H1 (cell line): ENCODE measurements around the gene GINS3. TPM values are rescaled to one million over a fixed set of nuclear protein-coding genes. Genes with fewer than 3 reads are reported as not detected.
A peak's percentile ranks its signal among the peaks of the same experiment; 100 is the strongest.

Source experiments
- CTCF ChIA-PET: fragments of 300-600 bp; sonication (Branson Sonifier 250); formaldehyde crosslinking; loops from one replicate; lab custom pipeline; 2021; ENCODE audit not compliant: partially characterized antibody; lab: Charles Lee
- POLR2A ChIA-PET: fragments of 300-600 bp; sonication (Branson Sonifier 250); formaldehyde crosslinking; loops from one replicate; lab custom pipeline; 2021; ENCODE audit warnings: inconsistent platforms; ENCODE audit not compliant: partially characterized antibody; lab: Charles Lee
- DNase-seq, 2 experiments: peaks; one replicate each; pipeline versions ENCODE4 v3.0.0 to v3.0.0-alpha.2; 2010 to 2022; ENCODE audit warnings: low spot score in 2 of 2, low read depth in 1 of 2, mixed read lengths in 1 of 2
- FAIRE-seq: peaks from 2 replicates; lab custom pipeline; 2011; peaks lifted over from hg19 to GRCh38; lab: Jason Lieb, UNC
- H2AFZ ChIP-seq: 2 replicates; pipeline ENCODE4 v1.8.1; 2012; ENCODE audit warnings: low read length, inconsistent platforms
- H2AK5ac ChIP-seq: 2 replicates; pipeline ENCODE4 v1.6.1; 2013; ENCODE audit warnings: low read depth, low read length
- H2BK120ac ChIP-seq: replicated peaks from 2 replicates; pipeline ENCODE3; 2013; ENCODE audit warnings: low read depth, low read length, inconsistent platforms
- H2BK12ac ChIP-seq: 2 replicates; pipeline ENCODE4 v1.6.1; 2013; ENCODE audit warnings: low read depth, low read length
- H2BK15ac ChIP-seq: 2 replicates; pipeline ENCODE4 v1.6.1; 2013; ENCODE audit warnings: low read length
- H2BK20ac ChIP-seq: 2 replicates; pipeline ENCODE4 v1.6.1; 2013; ENCODE audit warnings: low read length
- H2BK5ac ChIP-seq: 2 replicates; pipeline ENCODE4 v1.6.1; 2013; ENCODE audit warnings: low read depth, low read length
- H3K14ac ChIP-seq: 2 replicates; pipeline ENCODE4 v1.6.1; 2013; ENCODE audit warnings: inconsistent platforms; ENCODE audit not compliant: insufficient read length
- H3K18ac ChIP-seq: 2 replicates; pipeline ENCODE4 v1.6.1; 2013; ENCODE audit warnings: low read length; ENCODE audit errors: extremely low read depth
- H3K23ac ChIP-seq: 2 replicates; pipeline ENCODE4 v1.6.1; 2013; ENCODE audit warnings: inconsistent platforms; ENCODE audit not compliant: insufficient read length
- H3K23me2 ChIP-seq: 2 replicates; pipeline ENCODE4 v1.6.1; 2013; ENCODE audit warnings: low read depth, low read length
- H3K27ac ChIP-seq: 2 replicates; pipeline ENCODE4 v1.6.1; 2011; ENCODE audit warnings: low read depth, low read length, inconsistent platforms
- H3K27me3 ChIP-seq, 4 experiments: replicated peaks in 1 of 4; 1 replicate in 1 of 4; 2 replicates in 3 of 4; pipeline versions ENCODE4 v1.6.1 to v1.8.1; 2011 to 2013; ENCODE audit warnings: low read length in 3 of 4, mild to moderate bottlenecking in 3 of 4, inconsistent platforms in 2 of 4, mixed read lengths in 2 of 4, moderate library complexity in 1 of 4; ENCODE audit not compliant: control insufficient read depth in 3 of 4, insufficient read depth in 3 of 4; ENCODE audit errors: extremely low read depth in 1 of 4
- H3K36me3 ChIP-seq, 4 experiments: 2 replicates each; pipeline versions ENCODE4 v1.6.1 to v1.8.1; 2011 to 2013; ENCODE audit warnings: mild to moderate bottlenecking in 4 of 4, low read length in 3 of 4, moderate library complexity in 2 of 4, control low read depth in 1 of 4, inconsistent platforms in 1 of 4; ENCODE audit not compliant: insufficient read depth in 4 of 4, control insufficient read depth in 2 of 4
- H3K4ac ChIP-seq: replicated peaks from 2 replicates; pipeline ENCODE3; 2013; ENCODE audit warnings: low read length, low read depth, mixed read lengths, inconsistent platforms; ENCODE audit not compliant: insufficient read length
- H3K4me1 ChIP-seq, 4 experiments: replicated peaks in 1 of 4; 1 replicate in 1 of 4; 2 replicates in 3 of 4; pipeline versions ENCODE4 v1.6.1 to v1.8.1; 2011 to 2013; ENCODE audit warnings: low read length in 3 of 4, inconsistent platforms in 2 of 4, mixed read lengths in 1 of 4; ENCODE audit not compliant: insufficient read depth in 4 of 4, control insufficient read depth in 3 of 4
- H3K4me2 ChIP-seq, 2 experiments: 2 replicates each; pipeline versions ENCODE4 v1.6.1 to v1.8.1; 2011 to 2013; ENCODE audit warnings: low read depth in 2 of 2, low read length in 2 of 2, control low read depth in 1 of 2, inconsistent platforms in 1 of 2, mild to moderate bottlenecking in 1 of 2; ENCODE audit not compliant: insufficient read depth in 1 of 2
- H3K4me3 ChIP-seq, 4 experiments: fragments of 200-600, 300-600 bp in 1 of 4; sonication (generic), shearing (Covaris generic), sonication (Bioruptor Twin) in 1 of 4; 2 replicates each; pipeline versions ENCODE4 v1.5.1 to v1.8.1; 2011 to 2016; ENCODE audit warnings: low read length in 4 of 4, low read depth in 3 of 4, control low read depth in 2 of 4, inconsistent platforms in 2 of 4, mild to moderate bottlenecking in 2 of 4, mixed read lengths in 1 of 4, moderate library complexity in 1 of 4; ENCODE audit not compliant: insufficient read depth in 2 of 4; ENCODE audit errors: extremely low read depth in 1 of 4
- H3K56ac ChIP-seq: replicated peaks from 2 replicates; pipeline ENCODE3; 2013; ENCODE audit warnings: low read depth, mild to moderate bottlenecking, mixed read lengths, low read length, inconsistent platforms; ENCODE audit not compliant: insufficient read length
- H3K79me1 ChIP-seq: 2 replicates; pipeline ENCODE4 v1.6.1; 2013; ENCODE audit warnings: low read depth, low read length, control low read depth
- H3K79me2 ChIP-seq, 2 experiments: 2 replicates each; pipeline versions ENCODE4 v1.6.1 to v1.8.1; 2012 to 2013; ENCODE audit warnings: low read length in 2 of 2, mild to moderate bottlenecking in 2 of 2, inconsistent platforms in 1 of 2; ENCODE audit not compliant: insufficient read depth in 2 of 2, control insufficient read depth in 1 of 2
- H3K9ac ChIP-seq, 4 experiments: replicated peaks in 1 of 4; 1 replicate in 1 of 4; 2 replicates in 3 of 4; pipeline versions ENCODE4 v1.6.1 to v1.8.1; 2011 to 2013; ENCODE audit warnings: low read depth in 3 of 4, low read length in 3 of 4, control low read depth in 2 of 4, mild to moderate bottlenecking in 2 of 4, moderate library complexity in 2 of 4, inconsistent platforms in 1 of 4; ENCODE audit errors: extremely low read depth in 1 of 4
- H3K9me3 ChIP-seq, 2 experiments: 2 replicates each; pipeline versions ENCODE4 v1.6.1 to v1.8.1; 2012 to 2013; ENCODE audit warnings: mild to moderate bottlenecking in 2 of 2, moderate library complexity in 2 of 2, control low read depth in 1 of 2, inconsistent platforms in 1 of 2, low read depth in 1 of 2, low read length in 1 of 2, mixed read lengths in 1 of 2; ENCODE audit not compliant: insufficient read depth in 2 of 2
- H4K20me1 ChIP-seq, 2 experiments: replicated peaks in 1 of 2; 2 replicates each; pipeline versions ENCODE3 to v1.8.1; 2011 to 2013; ENCODE audit warnings: inconsistent platforms in 2 of 2, low read length in 2 of 2, mild to moderate bottlenecking in 1 of 2; ENCODE audit not compliant: insufficient read depth in 2 of 2, control insufficient read depth in 1 of 2
- H4K5ac ChIP-seq: 2 replicates; pipeline ENCODE4 v1.6.1; 2013; ENCODE audit warnings: low read length, low read depth, mixed read lengths, inconsistent platforms; ENCODE audit not compliant: insufficient read length
- H4K8ac ChIP-seq: 2 replicates; pipeline ENCODE4 v1.8.0; 2013; ENCODE audit warnings: mild to moderate bottlenecking, moderate library complexity, low read length, inconsistent platforms; ENCODE audit not compliant: insufficient read depth; ENCODE audit errors: extremely low read depth
- H4K91ac ChIP-seq: replicated peaks from 2 replicates; pipeline ENCODE3; 2013; ENCODE audit warnings: low read length, mixed read lengths, inconsistent platforms; ENCODE audit not compliant: insufficient read length
- WGBS, 2 experiments: shearing (Covaris generic) in 1 of 2; methylation state at CpG; one replicate each; pipeline versions ENCODE4 v1.1.6 to v1.1.7; 2013 to 2015; ENCODE audit warnings: low lambda C conversion rate in 2 of 2, mixed read lengths in 2 of 2, inconsistent platforms in 1 of 2, low coverage in 1 of 2, missing lambda C conversion rate in 1 of 2; ENCODE audit not compliant: insufficient replicate concordance in 2 of 2, insufficient coverage in 1 of 2, insufficient read length in 1 of 2; ENCODE audit errors: extremely low coverage in 1 of 2, missing lambda C conversion rate in 1 of 2; 5-methylcytosine and 5-hydroxymethylcytosine counted together
- polyA plus RNA-seq, 7 experiments: library from polyadenylated mRNA; depleted of rRNA in 3 of 7; stranded (reverse) in 5 of 7; unstranded in 2 of 7; fragments of >200 nt in 5 of 7; fragments of 200-250 nt in 2 of 7; gene quantifications; 1 replicate in 5 of 7; 2 replicates in 1 of 7; 4 replicates in 1 of 7; pipeline versions ENCODE4 v1.2.1 to v1.2.3, GENCODE V29; 2011 to 2013; ENCODE audit warnings: missing spikeins in 2 of 7, mixed read lengths in 2 of 7
- total RNA-seq: library from RNA; stranded (reverse); fragmentation: NEBNext Ultra II Directional; extraction: Animal tissue kit (Norgen Biotek cat#: 25700); gene quantifications from 2 replicates; pipeline ENCODE4 v1.2.1, GENCODE V29; 2021
- TF ChIP-seq, protein P1 (sequence below): IDR thresholded peaks from 2 replicates; pipeline ENCODE4 v1.6.1; 2012; ENCODE audit warnings: inconsistent platforms

GINS3 gene
- total and polyA plus RNA-seq, 2 of the 8 experiments (the other 6 are each of a cell fraction or from before 2014, with no cell fraction given) = 12.9 to 15.4 TPM

DNA sequence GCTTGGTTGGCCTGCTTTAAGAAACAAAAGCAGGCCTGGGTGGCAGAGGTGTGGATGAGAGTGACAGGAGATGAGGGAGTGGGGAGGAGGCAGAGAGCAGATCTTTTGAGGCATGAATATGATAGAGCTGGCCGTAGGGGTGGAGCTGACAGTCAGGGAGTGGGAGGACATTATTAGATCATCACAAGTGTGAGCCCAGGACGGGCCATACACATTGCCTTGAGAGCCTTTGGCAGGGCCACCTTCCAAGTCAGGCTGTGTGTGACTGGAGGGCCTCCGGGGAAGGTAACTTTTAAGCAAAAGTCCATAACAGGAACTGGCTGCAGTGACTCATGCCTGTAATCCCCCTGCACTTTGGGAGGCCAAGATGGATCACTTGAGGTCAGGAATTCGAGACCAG, 26.3 kb downstream of the GINS3 start:
- 89% methylated on average over 4 of the region's 4 CpGs; no CpG with 5 or more reads in 1 of the 2 experiments for WGBS, 2 experiments
- Histone ChIP-seq H4K20me1 (no peaks in the 10 kb centered on the region), H3K9me3 (no peaks in the 10 kb centered on the region), H3K4ac (peak overlapping the region; percentile 10), H3K4me2 (no peak overlapping the region), H3K14ac (no peak overlapping the region), H3K79me1 (no peaks in the 10 kb centered on the region), H3K36me3 (no peaks in the 10 kb centered on the region), H3K23me2 (no peaks in the 10 kb centered on the region), H3K27ac (no peak overlapping the region), H3K4me1 (peaks cover 3 to 11% (median 5%) of the 10 kb centered on the region in 4 experiments), H2BK20ac (no peak overlapping the region), H2AK5ac (no peak overlapping the region), H3K9ac (no peak overlapping the region), H2BK15ac (no peak overlapping the region), H2BK12ac (no peak overlapping the region), H4K8ac (no peak overlapping the region), H3K27me3 (no peaks in the 10 kb centered on the region), H3K23ac (no peak overlapping the region), H2AFZ (no peak overlapping the region), H4K5ac (no peak overlapping the region), H3K4me3 (no peak overlapping the region), H2BK120ac (no peak overlapping the region), H2BK5ac (no peak overlapping the region), H3K79me2 (no peaks in the 10 kb centered on the region), H3K56ac (no peak overlapping the region), H3K18ac (no peak overlapping the region), H4K91ac (peak overlapping the region; percentile 88)
- CTCF ChIA-PET = interaction anchor here (0.6 to 2.0 kb wide), 5 partner anchors 26 to 167 kb away, joined by 3 to 6 read pairs (median 3); partner anchors contain the start of gene GINS3
- FAIRE-seq (no peak), DNase-seq (no peak)
- TF ChIP-seq, protein P1, sequence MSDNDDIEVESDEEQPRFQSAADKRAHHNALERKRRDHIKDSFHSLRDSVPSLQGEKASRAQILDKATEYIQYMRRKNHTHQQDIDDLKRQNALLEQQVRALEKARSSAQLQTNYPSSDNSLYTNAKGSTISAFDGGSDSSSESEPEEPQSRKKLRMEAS = no peak
- POLR2A ChIA-PET = interaction anchor here (1.7 to 2.2 kb wide), 2 partner anchors 25 to 26 kb away, joined by 3 to 9 read pairs; partner anchors contain the start of gene GINS3
